Mesenteric fat pad (tissue), 1 donor: ENCODE results near the gene PLEKHG4. TPM values are rescaled to one million over a fixed set of nuclear protein-coding genes. Genes with fewer than 3 reads are reported as not detected.

ENCODE experiments used
- DNase-seq: peaks from one replicate; pipeline ENCODE4 v3.0.0-alpha.2; 2020; ENCODE audit warnings: low spot score
- total RNA-seq: library from RNA; stranded (reverse); fragmentation: NEBNext Ultra II Directional; extraction: Animal tissue kit (Norgen Biotek cat#: 25700); gene quantifications from one replicate; pipeline ENCODE4 v1.2.1, GENCODE V29; 2021
- donor health status: DM: yes; HTN: yes; CAD: no.

PLEKHG4 gene
- total RNA-seq, 1 donor from 2014 or later, result 4.0 TPM

- no peak for DNase-seq
These were observed 46.8 kb downstream of the PLEKHG4 start for GRCh38 chr16:67326115-67326471.

GRCh38 chr16:67326472-67327309 lies 47.4 kb downstream of the PLEKHG4 start, which contains the start of the genes KCTD19 and LRRC36:
TSS of gene KCTD19 (minus strand) at chr16:67326741. CDS start at chr16:67326707, 34 bp downstream.
TSS of gene LRRC36 (plus strand) at chr16:67326815. CDS start at chr16:67326863, 48 bp downstream.
- peak; percentile 91 for DNase-seq

- DNase-seq, result no peak
These were observed 48.4 kb downstream of the PLEKHG4 start for GRCh38 chr16:67327743-67328142.

DNA sequence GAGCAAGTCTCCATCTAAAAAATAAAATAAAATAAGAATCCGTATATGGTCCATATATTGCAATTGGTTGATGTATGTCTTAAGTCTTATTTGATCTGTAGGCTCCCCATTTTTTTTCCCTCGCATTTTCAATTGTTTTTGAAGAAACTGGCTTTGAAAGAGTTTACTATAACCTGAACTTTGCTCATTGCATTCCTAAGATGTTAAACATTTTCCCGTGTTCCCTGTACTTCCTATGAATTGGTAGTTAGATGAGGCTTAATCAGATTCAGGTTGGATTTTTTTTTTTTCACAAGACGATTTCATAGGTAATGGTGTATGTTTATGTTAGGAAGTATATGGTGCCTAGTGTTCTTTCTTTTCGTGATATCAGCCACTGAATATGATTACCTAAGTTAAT lies 50.6 kb downstream of the PLEKHG4 start:
- no peak for DNase-seq

- DNase-seq, result no peak
These were observed 54.0 kb downstream of the PLEKHG4 start for GRCh38 chr16:67333315-67333714.

DNA sequence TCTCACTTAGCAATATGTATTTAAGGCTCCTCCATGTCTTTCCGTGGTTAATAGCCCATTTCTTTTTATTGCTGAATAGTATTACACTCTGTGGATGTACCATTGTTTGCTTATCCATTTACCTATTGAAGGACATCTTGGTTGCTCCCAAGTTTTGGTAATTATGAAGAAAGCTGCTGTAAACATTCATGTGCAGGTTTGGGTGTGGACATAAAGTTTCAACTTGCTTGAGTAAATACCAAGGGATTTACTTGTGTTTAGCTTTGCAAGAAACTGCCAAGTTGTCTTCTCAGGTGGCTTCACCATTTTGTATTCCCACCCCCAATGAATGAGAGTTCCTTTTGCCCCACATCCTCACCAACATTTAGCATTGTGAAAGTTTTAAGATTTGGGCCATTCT lies 56.8 kb downstream of the PLEKHG4 start:
- no peak for DNase-seq

GRCh38 chr16:67336648-67337047 lies 57.3 kb downstream of the PLEKHG4 start:
- no peak for DNase-seq

Other genes with a start within 250 kb of the PLEKHG4 start
- 16.1 TPM for gene PHAF1, start 169.6 kb upstream of the PLEKHG4 start, total RNA-seq
- gene B3GNT9, start 128.5 kb upstream of the PLEKHG4 start, total RNA-seq, result 14.0 TPM
- 19.7 TPM for gene TRADD, start 119.6 kb upstream of the PLEKHG4 start, total RNA-seq
- gene FBXL8, start 119.6 kb upstream of the PLEKHG4 start, total RNA-seq, result 7.8 TPM
- 29.7 TPM for gene HSF4, start 114.8 kb upstream of the PLEKHG4 start, total RNA-seq
- 31.3 TPM for gene NOL3, start 109.0 kb upstream of the PLEKHG4 start, total RNA-seq
- gene MATCAP1, start 95.6 kb upstream of the PLEKHG4 start, total RNA-seq, result 14.5 TPM
- 4.1 TPM for gene EXOC3L1, start 89.4 kb upstream of the PLEKHG4 start, total RNA-seq
- gene E2F4, start 87.4 kb upstream of the PLEKHG4 start, total RNA-seq, result 68.4 TPM
- gene ELMO3, start 80.4 kb upstream of the PLEKHG4 start, total RNA-seq, result 1.2 TPM
- 36.5 TPM for gene TMEM208, start 52.4 kb upstream of the PLEKHG4 start, total RNA-seq
- gene FHOD1, start 32.1 kb upstream of the PLEKHG4 start, total RNA-seq, result 36.6 TPM
- 0.55 TPM for gene SLC9A5, start 30.6 kb upstream of the PLEKHG4 start, total RNA-seq
- gene KCTD19, start 47.2 kb downstream of the PLEKHG4 start, total RNA-seq, result not detected
- 0.22 TPM for gene LRRC36, start 47.3 kb downstream of the PLEKHG4 start, total RNA-seq
- 4.8 TPM for gene TPPP3, start 114.0 kb downstream of the PLEKHG4 start, total RNA-seq
- 9.5 TPM for gene ZDHHC1, start 136.9 kb downstream of the PLEKHG4 start, total RNA-seq
- 0.71 TPM for gene HSD11B2, start 151.6 kb downstream of the PLEKHG4 start, total RNA-seq
- 89.5 TPM for gene ATP6V0D1, start 201.6 kb downstream of the PLEKHG4 start, total RNA-seq
- not detected for gene AGRP, start 204.0 kb downstream of the PLEKHG4 start, total RNA-seq
- gene RIPOR1, start 249.3 kb downstream of the PLEKHG4 start, total RNA-seq, result 107 TPM